A673 (cell line): ENCODE results near the gene LAMA3. TPM values are rescaled to one million over a fixed set of nuclear protein-coding genes. Genes with fewer than 3 reads are reported as not detected.

Experiments
- BruUV-seq: library from RNA; stranded (reverse); fragments of 400-500 nt; replicated peaks from 2 replicates; lab custom pipeline; 2021; lab: Mats Ljungman, UMichigan
- CTCF ChIA-PET: fragments of 300-600 bp; sonication (Branson Sonifier 250); formaldehyde crosslinking; loops from one replicate; lab custom pipeline; 2022; ENCODE audit warnings: antibody characterized with exemption; lab: Charles Lee
- POLR2A ChIA-PET: fragments of 300-600 bp; sonication (Branson Sonifier 250); formaldehyde crosslinking; loops from one replicate; lab custom pipeline; 2022; ENCODE audit warnings: antibody characterized with exemption; ENCODE audit not compliant: low non-redundant PET; lab: Charles Lee
- DNase-seq: peaks from one replicate; pipeline ENCODE4 v3.0.0-alpha.2; 2015; ENCODE audit warnings: low spot score
- H3K27ac ChIP-seq: fragments of 200-600 bp; sonication (generic); 2 replicates; pipeline ENCODE4 v1.5.1; 2016; ENCODE audit warnings: mixed run types, low read depth, mild to moderate bottlenecking, mixed read lengths, antibody characterized with exemption, low read length; ENCODE audit not compliant: poor library complexity, severe bottlenecking
- H3K27me3 ChIP-seq: fragments of 200-600 bp; sonication (generic); replicated peaks from 2 replicates; pipeline ENCODE4 v1.6.1; 2017; ENCODE audit warnings: mixed run types, low read depth, mild to moderate bottlenecking, mixed read lengths, antibody characterized with exemption, low read length; ENCODE audit not compliant: insufficient read depth, poor library complexity
- H3K36me3 ChIP-seq: fragments of 200-600 bp; sonication (generic); 2 replicates; pipeline ENCODE4 v1.6.1; 2016; ENCODE audit warnings: mixed run types, mild to moderate bottlenecking, mixed read lengths, antibody characterized with exemption, low read length; ENCODE audit not compliant: insufficient read depth, poor library complexity, severe bottlenecking
- H3K4me1 ChIP-seq: fragments of 200-600 bp; sonication (generic); 2 replicates; pipeline ENCODE4 v1.6.1; 2017; ENCODE audit warnings: mixed run types, mild to moderate bottlenecking, mixed read lengths, antibody characterized with exemption, low read length; ENCODE audit not compliant: insufficient read depth, poor library complexity, severe bottlenecking
- H3K4me3 ChIP-seq: fragments of 200-600 bp; sonication (generic); 2 replicates; pipeline ENCODE4 v1.5.1; 2016; ENCODE audit warnings: low read depth, mixed run types, mild to moderate bottlenecking, mixed read lengths, low read length; ENCODE audit not compliant: poor library complexity, severe bottlenecking
- H3K9me3 ChIP-seq: fragments of 200-600 bp; sonication (generic); 2 replicates; pipeline ENCODE4 v1.6.1; 2016; ENCODE audit warnings: mixed run types, low read depth, mild to moderate bottlenecking, mixed read lengths, antibody characterized with exemption, low read length; ENCODE audit not compliant: poor library complexity, severe bottlenecking
- CTCF ChIP-seq: fragments of 300-800, 200-600 bp; sonication (generic); conservative IDR thresholded peaks from 2 replicates; pipeline ENCODE4 v1.5.1; 2017; ENCODE audit warnings: low read depth, mild to moderate bottlenecking, antibody characterized with exemption, low read length, moderate library complexity, mixed read lengths
- EZH2 ChIP-seq: fragments of 200-600 bp; sonication (generic); IDR thresholded peaks from 2 replicates; pipeline ENCODE4 v1.6.1; 2017; ENCODE audit warnings: borderline replicate concordance, low read depth, mild to moderate bottlenecking, mixed read lengths, antibody characterized with exemption, low read length; ENCODE audit not compliant: poor library complexity, severe bottlenecking
- intact Hi-C: fragments of 100-400 bp; cut with micrococcal nuclease; formaldehyde crosslinking; loops from one replicate; pipeline ENCODE4 v1.10.0; 2022; ENCODE audit not compliant: unreplicated experiment
- total RNA-seq: library from RNA; stranded (reverse); gene quantifications from 2 replicates; pipeline ENCODE4 v1.2.3, GENCODE V29; 2021

The LAMA3 gene
- total RNA-seq, 1 experiment from 2014 or later, result 2.7 TPM

- no TSS peak for BruUV-seq
- ChIA-PET CTCF (no interaction called here), POLR2A (no interaction called here)
- no peak overlapping the region for H3K4me3 ChIP-seq
- intact Hi-C loops, result no loop called here
- H3K27ac ChIP-seq, result no peak overlapping the region
- no peaks in the 10 kb centered on the region for H3K9me3 ChIP-seq
- H3K36me3 ChIP-seq, result no peaks in the 10 kb centered on the region
- no peak for DNase-seq
- H3K27me3 ChIP-seq, result no peaks in the 10 kb centered on the region
- TF ChIP-seq CTCF (no peak), EZH2 (no peak)
- H3K4me1 ChIP-seq, result peaks cover 2% of the 10 kb centered on the region
Observed at GRCh38 chr18:23832911-23833310, 143.7 kb downstream of the LAMA3 start.

- Histone ChIP-seq H3K9me3 (no peaks in the 10 kb centered on the region), H3K4me1 (peaks cover 3% of the 10 kb centered on the region), H3K4me3 (no peak overlapping the region), H3K27ac (no peak overlapping the region), H3K27me3 (no peaks in the 10 kb centered on the region), H3K36me3 (no peaks in the 10 kb centered on the region)
- intact Hi-C loops, result no loop called here
- CTCF ChIA-PET, result no interaction called here
- DNase-seq, result no peak
- BruUV-seq, result no TSS peak
- TF ChIP-seq EZH2 (no peak), CTCF (no peak)
- POLR2A ChIA-PET, result no interaction called here
Observed at GRCh38 chr18:23833714-23834113, 144.5 kb downstream of the LAMA3 start.

- no peaks in the 10 kb centered on the region for H3K9me3 ChIP-seq
- H3K27ac ChIP-seq, result no peak overlapping the region
- BruUV-seq, result no TSS peak
- no peak for TF ChIP-seq CTCF
- TF ChIP-seq EZH2, result no peak
- CTCF ChIA-PET, result no interaction called here
- POLR2A ChIA-PET, result no interaction called here
- H3K36me3 ChIP-seq, result no peaks in the 10 kb centered on the region
- H3K4me1 ChIP-seq, result peaks cover 3% of the 10 kb centered on the region
- DNase-seq, result no peak
- H3K27me3 ChIP-seq, result no peaks in the 10 kb centered on the region
- intact Hi-C loops, result no loop called here
- H3K4me3 ChIP-seq, result no peak overlapping the region
Observed at GRCh38 chr18:23835091-23835490, 145.8 kb downstream of the LAMA3 start.
